M059J (cell line): Measurements from ENCODE around the gene UCHL3. TPM values are rescaled to one million over a fixed set of nuclear protein-coding genes. Genes with fewer than 3 reads are reported as not detected.
A peak's percentile ranks its signal among the peaks of the same experiment; 100 is the strongest.

Experiments
- DNase-seq: peaks from one replicate; pipeline ENCODE4 v3.0.0-alpha.2; 2012; ENCODE audit warnings: low read depth
- total RNA-seq: library from RNA; depleted of rRNA; stranded (reverse); fragments of >200 nt; shearing (Covaris generic); gene quantifications from 2 replicates; pipeline ENCODE4 v1.2.3, GENCODE V29; 2014; rRNA removed

The UCHL3 gene
- total RNA-seq, 1 experiment from 2014 or later = 101 TPM

DNA sequence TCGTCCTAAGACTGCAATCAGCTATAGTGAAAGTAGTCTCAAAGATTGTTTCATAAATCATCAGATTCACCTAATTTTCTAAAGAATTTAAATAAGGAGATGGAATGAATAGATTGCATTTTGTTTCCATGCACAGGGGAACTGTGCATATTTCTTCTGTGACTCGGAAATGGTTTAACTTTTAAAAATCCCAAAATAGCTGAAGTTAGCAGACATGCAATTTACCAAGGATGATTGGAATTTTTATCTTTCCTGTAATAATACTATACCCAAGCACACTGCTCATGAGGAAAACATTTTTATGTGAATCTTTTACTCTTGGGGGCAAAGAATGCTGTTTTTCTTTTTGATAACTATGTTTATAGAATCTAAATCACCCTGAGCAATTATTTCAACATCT lies 71.6 kb downstream of the UCHL3 start:
- peak; percentile 68 for DNase-seq

DNA sequence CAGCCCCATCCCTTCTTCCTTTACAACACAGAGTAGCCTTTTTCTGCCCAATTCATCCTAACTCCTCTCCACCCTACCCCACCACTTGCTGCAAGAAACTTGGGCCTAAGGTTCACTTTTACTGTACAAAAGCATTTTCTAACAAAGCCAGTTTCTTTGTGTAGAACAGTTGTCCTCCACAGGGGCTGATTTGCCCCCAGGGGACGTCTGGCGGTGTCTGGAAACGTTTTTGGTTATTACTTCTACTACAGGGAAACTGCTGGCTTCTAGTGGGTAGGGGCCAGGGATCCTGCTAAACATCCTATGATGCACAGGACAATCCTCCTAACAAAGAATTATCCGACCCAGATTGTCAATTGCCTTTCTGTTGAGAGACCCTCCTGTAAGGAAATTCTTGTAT lies 79.2 kb downstream of the UCHL3 start:
- no peak for DNase-seq

DNA sequence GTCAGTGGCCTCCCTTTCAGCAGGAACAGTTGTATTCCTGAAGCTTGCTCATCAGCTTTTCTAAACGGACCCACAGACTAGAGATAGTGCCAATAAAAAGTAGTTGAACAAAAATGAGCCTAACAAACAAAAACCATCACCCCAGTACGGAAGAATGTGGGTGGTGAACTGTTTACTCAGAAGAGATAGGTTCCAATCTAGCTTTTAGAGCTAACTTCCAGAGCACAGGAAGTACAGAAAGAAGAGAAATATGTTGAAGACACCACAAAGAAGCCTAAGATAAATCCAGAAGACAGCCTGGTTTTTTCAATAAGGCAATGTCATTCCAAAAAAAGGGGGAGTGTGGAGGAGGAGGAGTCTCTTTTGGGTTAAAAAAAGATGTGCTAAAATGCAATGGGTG lies 83.7 kb downstream of the UCHL3 start:
- peak; percentile 90 for DNase-seq

DNA sequence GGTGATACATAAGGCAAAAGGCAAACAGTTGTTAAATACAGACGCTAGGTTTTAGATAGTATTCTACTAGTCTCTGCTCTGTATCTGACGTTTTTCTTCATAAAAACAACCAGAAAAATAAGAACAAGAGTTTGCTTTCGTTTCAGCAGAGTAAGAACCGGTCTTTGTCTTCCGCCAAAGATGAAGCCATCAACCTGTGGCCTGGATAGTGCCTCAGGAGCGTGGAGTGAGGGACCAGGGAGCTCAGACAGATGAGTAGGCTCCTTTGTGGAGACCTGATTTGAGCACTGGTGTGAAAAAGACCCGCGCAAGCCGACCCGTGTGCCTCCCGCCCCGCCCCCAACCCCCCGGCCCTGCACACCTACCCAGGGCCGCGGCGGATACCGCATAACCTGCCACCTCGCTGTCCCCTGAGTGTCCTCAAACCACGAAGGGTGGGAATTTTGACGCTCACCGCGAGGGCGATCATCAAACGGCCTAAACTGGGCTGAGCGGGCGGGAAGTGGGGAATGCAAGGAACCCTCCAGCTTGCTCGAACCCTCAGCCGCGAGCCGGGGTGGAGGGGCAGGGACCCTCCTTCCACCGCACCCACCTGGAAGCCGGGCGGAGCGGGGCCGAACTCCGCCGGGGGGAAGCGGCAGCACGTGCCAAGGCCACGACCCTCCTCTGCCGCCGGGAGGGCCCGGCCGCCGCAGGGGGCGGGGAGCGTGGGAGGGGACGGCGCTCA lies 85.7 kb downstream of the UCHL3 start:
- DNase-seq = no peak

DNA sequence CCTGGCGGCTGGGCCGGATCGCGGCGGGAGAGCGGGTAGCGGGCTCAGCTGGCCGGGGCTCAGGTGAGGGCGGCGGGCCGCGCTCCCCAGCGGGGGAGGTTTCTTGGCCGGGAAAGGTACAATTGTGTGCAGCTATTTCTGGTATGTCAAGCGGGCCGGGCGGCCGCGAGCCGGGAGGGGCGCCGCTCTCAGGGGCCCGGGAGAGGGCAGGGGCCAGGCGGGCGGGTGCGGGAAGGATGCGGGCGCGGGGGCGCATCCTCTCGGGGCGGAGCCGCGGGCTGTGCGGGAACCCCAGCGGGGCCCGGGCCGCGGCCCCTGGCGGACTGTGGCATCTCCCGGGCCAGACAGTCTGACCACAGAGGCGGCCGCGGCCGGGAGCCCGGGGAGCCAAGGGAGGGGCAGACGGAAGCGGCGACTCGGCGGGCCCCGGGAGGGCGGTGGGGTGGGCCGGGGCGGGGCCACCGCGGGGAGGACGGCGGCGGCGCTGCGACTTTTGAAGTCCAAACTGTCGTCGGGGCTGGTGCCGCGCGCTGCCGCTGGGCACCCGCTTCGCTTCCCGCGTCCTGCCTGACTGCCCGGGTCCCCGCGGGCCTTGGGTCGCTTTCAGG lies 86.3 kb downstream of the UCHL3 start, which contains the start of gene LMO7:
Gene LMO7, plus strand, starts transcription at position 503 of the 608 bp plus-strand sequence. CDS start 328 bp downstream, outside the sequence.
- peak; percentile 68 for DNase-seq

DNA sequence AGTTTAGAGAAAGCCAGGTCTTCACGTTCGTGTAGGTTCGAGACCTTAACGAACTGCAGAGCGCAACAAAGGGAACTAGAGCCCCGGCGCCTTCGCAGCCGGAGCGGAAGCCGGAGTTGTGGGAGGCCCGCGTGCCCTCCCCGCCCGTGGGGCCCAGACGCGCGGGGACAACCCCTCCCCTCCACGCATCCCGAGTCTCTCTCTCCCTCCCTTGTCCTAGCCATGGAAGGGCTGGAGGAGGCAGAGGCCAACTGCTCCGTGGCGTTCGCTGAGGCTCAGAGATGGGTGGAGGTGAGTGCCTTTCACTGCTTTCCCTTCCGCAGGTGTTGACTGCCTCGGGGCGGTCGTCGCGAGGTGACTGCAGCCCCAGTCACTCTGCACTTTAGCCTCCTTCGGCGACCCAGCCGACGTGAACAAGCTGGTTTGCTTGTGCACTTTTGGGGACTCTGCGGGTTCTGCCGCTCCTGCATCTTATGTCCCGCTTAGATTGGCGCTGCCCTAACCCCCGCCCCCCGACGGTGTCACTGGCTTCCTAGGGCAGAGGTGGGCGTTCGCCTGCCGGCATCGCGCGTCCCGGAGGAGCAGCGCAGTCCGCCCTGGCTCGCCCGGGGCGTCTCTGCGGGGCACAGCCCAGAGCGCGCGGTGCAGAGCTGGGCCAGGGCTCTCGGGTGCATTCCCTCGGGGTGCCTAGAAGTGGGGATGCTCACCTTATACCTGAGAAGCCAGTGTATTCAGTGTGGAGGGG lies 87.0 kb downstream of the UCHL3 start:
- DNase-seq = peak; percentile 45

DNA sequence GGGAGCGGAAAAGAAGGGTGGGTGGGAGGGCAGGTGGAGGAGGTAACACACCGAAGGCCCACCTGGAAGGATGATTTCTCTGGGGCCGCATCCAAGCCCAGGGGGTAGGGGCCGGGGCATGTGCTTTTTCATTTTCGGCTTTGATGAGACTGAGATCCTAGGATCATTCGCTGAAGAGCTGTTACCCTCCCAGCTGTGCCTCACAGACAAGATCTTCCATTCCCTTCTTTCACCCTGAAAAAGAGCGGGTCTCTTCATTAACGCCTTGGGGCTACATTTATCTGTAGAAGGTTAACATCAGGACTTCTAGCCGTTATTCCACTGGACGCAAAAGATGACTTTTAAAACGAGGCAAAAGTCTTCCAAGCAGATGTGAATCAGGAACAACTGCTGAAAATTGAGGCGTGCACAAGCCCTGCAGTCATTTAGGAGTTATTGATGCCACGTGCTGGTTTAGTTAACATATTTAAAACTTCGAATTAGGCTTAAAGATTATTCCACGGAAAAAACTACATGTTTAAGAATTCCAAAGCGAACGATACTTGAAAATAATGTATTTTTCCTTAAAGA lies 87.7 kb downstream of the UCHL3 start:
- peak; percentile 33 for DNase-seq

DNA sequence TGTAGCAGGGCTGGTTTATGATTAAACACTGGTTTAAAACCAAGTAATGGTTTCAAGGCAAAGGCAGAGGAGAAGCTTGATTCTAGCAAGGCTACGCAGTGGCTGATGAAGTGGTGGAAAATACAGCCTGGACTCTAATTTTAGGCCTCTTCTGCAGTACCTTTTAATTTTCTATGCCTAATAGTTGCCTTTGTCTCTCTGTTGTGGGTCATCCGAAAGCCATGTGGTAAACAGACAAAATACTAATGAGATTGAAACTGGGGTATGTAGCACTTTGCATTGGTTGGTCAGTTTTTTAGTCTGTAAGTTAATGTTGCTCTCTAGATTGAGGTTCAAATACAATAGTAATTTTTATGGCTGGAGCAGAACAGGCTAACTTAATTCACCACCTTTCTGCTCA lies 89.9 kb downstream of the UCHL3 start:
- DNase-seq = no peak

DNA sequence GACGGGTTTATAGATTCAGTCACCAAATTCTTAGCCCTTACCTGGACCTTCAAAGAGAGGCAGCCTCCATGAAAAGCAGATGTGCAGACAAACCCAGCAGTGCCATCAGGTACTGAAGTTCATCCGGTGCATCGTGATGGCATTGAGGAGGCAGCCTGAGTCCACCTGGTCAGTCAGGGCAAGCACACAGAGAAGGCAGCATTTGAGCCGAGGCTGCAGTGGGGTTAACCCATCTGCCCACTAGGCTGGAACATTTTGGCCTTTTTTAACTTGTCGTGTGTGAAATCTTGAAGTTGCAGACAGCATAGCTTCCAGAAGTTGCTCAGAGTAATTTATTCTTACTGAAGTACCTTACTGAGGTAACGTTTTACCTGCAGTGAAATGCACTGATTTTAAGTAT lies 91.4 kb downstream of the UCHL3 start:
- DNase-seq = no peak

DNA sequence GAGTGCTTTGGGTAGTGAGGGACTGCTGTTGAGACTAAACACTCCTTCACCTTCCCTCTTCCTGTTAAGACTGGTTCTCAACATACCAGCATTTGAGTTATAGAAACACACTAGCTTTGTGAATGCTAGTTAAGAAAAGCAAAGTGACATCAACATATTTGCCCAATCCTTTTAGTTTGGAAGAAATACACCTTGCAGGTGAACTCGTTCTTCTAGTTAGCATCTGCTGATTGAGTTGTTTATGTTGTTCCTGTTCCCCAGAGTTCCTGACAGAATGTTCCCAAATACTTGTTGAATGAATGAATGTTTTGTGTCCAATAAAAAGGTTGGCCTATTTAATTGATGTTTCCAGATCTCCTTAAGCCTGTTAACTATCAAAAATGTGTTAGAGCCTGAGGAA lies 93.6 kb downstream of the UCHL3 start:
- DNase-seq = no peak

DNA sequence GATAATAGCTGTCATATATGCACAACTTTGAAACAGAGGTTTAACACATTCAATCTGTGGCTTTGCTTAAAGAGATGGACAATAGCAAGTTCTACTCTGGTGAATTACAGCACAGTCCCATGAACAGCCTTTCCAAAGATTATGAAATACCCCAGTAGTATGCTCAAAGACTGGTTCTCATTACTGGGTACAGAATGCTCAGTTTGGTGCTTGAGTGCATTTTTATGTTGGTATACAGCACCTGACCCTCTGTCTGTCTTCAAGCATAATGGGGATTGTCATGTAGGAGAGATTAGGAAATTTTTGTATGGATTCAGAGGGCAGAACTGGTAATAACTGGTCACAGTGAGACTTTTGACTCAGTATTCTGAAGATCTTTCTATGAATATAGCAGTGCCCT lies 94.1 kb downstream of the UCHL3 start:
- DNase-seq = no peak

DNA sequence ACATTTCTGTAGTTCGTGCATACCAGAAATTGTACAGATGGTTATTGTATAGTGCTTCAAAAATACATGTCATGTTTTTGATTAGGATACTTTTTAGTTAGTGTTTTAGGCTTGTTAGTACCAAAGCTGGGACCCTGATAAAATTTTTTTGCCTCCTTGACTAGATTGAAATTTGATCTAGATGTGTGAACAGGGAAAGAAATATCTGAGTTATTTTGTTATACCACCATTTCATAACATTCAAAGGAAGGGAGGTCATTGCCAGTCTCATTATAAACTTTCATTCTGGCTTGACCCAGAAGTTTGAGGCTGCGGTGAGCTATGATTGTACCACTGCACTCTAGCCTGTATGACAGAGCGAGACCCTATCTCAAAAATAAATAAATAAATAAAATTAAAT lies 95.5 kb downstream of the UCHL3 start:
- DNase-seq = no peak

DNA sequence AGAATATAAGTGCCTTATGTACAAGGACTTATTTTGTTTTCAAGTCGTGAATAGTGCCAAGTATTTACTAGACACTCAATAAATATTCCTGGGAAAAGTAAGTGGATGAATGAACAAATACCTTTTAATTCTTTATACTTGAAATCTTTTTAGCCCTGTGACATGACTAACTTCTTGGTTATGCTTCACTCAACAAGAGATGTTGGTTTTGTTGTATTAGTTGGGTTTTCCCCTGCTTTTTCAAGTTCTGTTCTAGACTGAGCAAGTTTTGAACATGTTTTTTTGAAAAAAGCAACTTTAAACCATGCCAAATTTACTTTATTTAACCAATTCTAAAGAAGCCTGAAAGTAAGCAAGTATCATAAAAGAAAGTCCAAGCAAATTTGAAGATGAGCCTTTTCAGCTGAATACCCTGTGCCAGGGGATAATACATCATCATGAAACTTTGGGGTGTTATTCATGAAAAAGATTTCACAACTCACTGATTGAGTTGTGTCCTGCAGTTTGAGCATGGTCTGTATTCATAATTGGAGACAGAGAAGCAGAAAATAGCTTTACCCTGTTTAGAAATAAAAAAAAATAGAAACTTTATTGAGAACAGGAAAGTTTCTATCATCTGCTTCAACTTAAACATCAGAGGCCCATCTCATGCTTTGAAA lies 97.7 kb downstream of the UCHL3 start:
- DNase-seq = no peak

DNA sequence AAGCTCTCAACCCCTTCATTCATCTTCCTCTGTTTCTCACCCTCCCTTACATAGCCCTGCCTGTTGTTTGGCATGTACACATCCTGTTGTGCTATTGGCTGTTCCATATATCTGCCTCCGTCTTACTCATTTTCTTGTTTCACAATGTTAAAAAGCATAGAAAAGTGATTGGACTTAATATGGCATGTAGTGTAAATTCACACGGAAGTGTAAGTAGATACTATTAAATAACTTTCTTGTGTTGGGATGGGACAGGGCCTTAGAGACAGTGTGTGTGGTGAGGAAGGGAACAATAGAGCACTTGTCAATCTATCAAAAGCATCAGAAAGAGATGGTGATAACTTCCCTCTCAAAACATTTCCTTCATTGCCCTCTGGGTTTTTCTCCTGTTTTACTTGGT lies 98.9 kb downstream of the UCHL3 start:
- no peak for DNase-seq

DNA sequence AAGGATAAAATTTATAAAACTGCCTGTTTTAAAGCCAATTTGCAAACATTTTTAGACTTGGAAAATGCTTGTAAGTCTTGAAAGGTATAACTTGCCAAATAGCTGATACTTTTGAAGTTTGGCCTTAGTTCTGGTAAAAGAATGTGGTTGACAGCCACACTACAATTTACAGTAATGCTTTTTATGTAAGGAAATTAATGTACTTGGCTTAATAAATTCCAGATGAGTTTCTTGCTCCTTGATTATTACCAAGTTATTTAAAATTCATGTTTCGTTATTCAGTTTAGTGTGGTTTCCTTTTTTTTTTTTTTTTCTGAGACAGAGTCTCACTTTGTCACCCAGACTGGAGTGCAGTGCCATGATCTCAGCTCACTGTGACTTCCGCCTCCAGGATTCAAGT lies 101.4 kb downstream of the UCHL3 start:
- DNase-seq = no peak

DNA sequence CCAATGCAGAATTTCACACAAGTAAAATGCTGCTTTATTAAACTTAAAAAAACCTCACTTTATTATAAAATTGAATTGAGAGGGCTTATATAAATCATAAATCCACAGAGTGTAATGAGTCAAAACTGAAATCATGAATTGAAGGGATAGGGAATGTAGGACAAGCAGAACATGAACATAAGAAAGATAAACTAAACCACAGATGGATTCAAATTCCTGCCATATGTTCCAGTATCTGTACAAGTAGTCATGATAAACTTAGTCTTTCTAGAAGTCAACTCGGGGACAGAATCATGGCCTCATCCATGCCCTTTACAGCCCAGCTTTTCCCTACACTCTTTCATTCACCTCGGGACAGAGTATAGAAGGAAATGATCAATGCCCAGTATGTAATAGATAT lies 103.1 kb downstream of the UCHL3 start:
- DNase-seq = no peak

Other genes starting within 250 kb of the UCHL3 start
- gene TBC1D4, start 67.6 kb upstream of the UCHL3 start, total RNA-seq = 6.6 and 9.9 TPM in 2 replicates
- 87.4 and 100 TPM in 2 replicates for gene COMMD6, start 11.9 kb upstream of the UCHL3 start, total RNA-seq
- 66.3 and 109 TPM in 2 replicates for gene LMO7, start 86.5 kb downstream of the UCHL3 start, total RNA-seq